Activated effector memory CD4-positive, alpha-beta T cell treated with anti-CD3 and anti-CD28 coated beads, Interleukin-2, amount 50 U/mL, for 16 hours (primary cell): ENCODE data around the gene UBAP1.
A peak's percentile ranks its signal among the peaks of the same experiment; 100 is the strongest.
"Not testable (repeated sequence)": the region's sequence is repeated elsewhere in the genome, so short reads cannot be mapped to it uniquely, and the experiment has no call there.

ENCODE experiments used
- DNase-seq: peaks from one replicate; pipeline ENCODE4 v3.0.0-alpha.2; 2020

UBAP1 gene

DNA sequence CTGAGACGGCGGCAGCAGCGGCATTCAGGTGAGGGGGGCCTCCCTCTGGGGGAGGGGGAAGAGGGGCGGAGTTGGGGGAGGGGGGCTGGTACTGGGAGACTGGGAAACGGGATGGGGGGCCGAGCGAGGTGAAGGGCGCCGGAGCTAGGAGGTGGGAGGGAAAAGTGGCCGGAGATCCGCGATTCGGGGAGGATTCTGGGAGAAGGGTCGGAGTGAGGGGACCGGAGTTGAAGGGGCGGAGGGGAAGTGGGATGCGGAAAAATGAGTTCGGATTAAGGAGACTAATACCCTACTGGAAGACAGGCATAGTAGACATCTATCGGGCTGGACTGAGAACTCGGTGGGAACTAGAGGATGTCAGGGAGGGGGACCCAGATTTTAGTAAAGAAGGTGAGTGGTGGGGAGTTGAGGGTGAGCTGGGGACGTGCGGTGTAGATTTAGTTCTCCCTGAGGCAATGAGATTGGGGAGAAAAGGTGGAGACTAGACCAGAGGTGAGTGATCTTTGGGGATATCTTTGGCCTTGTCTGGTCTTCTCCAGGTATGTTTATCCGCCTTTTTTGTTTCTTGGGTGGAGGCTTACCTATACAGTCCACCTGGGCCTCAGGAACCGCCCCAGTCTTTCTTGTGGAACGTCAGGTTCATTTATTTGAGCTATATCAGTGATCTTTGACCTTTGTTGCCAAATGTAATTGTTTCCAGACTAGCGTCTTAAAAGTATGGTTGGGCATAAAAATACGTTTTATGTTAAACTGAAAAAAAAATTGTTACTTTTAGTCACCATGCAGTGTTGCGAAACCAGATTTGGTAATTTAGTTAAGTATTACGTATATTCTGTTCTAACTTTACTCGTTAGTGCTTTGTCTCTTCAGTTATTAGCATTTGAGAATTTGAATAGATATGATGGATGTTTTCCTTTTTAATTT is 632 bp downstream of the UBAP1 start:
- DNase-seq = no peak

GRCh38 chr9:34185778-34186551 is 7.1 kb downstream of the UBAP1 start:
- DNase-seq = no peak

DNA sequence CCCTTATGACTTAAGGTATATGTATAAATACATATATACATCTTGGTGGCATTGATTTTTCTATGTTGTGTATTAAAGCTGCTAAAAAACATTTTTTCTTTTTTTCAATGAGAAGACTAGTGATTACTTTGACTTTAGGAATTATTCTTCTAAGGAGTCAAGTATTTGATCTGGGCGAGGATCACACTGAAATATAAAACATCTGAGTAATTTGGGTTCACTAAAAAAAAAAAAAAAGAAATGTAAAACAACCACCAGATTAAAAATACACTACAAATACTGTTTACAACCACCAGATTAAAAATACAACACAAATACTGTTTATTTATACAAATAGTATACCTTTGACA is 9.0 kb downstream of the UBAP1 start:
- no peak for DNase-seq

DNA sequence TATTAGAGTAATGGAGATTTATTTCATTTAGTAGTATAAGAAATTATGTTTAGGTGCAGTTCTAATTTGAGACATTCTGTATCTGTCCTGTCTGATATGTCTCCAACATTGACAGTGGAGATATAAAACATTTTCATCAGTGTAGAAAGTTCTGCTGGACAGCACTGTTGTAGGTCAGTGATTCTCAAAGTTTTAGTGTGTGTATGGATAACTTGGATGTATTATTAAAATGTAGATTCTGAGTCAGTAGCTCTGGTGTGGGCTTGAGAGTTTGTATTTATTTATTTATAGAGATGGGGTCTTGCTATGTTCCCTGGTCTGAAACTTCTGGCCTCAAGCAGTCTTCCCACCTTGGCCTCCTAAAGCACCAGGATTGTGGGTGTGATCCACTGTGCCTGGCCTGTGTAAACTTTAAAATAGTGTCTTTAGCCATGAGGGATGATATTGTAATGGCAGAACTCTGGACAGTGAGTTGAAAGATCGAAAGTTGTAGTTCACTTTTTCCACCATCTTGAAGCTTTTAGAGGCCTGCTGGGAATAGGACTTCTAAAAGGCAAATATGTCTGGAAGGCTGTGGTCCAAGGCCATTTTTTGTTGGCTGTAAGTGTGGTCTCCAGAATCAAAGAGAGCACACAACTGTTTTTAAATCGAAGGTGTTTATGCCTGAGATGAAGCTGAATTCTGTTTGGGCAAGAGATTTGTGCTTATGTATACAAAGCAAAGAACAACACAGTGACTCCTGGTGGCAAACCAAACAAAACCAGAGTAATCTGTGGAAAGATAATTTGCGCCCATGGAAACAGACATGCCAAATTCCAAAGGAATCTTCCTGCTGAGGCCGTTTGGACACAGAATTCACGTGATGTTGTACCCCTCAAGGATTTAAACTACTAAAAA is 12.4 kb downstream of the UBAP1 start:
- DNase-seq = no peak

DNA sequence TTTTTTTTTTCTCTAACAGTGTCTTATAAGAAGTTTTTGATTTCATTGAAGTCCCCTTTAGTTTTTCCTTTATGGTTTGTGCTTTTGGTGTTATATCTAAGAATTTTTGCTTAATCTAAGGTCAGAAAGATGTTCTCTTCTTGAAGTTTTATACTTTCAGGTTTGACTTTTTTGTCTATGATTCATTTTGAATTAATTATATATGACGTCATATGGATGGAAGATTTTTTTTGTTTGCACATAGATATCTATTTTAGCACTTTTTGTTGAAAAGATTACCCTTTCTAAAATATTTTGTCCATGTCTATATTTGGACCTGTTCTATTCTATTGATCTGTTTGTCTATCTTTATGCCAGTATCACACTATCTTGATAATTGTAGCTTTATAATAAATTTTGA is 16.3 kb downstream of the UBAP1 start:
- DNase-seq = no peak

GRCh38 chr9:34197286-34197685 is 18.4 kb downstream of the UBAP1 start:
- not testable (repeated sequence) for DNase-seq

DNA sequence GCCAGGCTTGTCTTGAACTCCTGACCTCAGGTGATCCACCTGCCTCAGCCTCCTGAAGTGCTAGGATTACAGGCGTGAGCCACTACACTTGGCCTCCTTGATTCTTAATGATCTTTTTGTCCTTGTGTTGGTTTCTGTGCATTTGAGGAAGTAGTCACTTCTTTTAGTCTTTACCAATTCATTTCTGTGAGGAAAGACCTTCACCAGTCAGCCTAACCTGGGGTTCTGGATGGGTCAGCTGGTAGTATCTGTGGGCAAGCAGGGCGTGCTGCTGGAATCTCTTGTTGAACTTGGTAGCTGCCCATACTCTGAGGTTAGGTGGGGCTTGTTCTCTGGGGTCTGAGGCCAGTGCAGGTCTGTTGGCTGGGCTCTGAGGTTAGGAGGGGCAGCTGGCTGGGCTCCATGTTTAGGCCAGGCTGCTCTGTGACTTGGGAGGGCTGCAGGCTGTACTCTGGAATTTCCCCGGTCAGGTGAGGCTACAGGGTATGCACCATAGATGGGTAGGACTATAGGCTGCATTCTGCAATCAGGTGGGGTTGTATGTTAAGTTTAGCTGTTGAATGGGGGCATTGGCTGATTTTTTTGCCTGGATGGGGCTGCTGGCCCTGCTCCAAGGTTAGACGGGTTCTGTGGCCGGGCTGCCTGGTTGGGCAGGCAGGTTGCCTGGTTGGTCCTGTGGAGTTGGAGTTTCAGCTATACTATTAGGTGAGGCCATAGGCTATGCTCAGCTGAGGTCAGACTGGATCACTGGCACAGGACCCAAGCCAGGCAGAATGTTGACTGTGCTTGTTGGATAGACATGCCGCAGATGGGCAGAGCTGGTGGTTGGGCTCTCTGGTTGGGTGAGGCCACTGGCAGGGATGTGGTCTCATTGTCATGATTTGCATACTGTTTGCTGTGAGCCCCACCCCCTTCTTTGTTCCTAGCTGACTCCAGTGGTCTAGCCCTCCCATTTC is 19.2 kb downstream of the UBAP1 start:
- peak; percentile 28 for DNase-seq

GRCh38 chr9:34200092-34200491 is 21.2 kb downstream of the UBAP1 start:
- no peak for DNase-seq

DNA sequence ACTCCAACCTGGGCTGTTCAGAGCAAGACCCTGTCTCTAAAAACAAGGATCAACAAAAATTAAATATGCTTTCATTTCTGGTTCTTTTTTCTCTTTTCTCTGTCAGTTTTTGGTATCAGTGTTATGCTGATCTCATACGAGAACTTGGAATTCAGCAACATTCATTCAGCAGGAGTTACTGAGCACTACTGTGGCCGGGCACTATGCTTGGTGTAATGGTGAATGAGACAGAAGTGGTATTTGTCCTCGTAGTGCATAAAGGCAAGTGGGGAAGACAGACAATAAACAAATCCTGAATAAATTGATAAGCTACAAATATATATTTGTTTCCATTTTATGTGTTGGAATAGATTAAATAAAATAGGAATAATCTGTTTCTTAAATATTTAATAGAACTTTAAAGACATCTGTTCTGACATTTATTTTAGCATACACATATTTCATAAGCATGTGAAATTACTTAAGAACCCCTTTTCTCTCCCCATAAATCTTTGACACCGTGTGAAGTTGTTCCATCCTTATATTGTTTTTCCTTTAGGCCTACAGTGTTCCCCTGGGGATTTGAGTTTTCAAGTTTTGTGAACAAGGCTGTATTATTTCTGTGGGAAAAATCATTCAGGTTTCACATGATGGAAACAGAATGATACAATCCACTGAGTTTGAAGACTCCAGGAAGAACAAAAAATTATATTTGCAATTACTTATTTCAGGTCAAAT is 24.6 kb downstream of the UBAP1 start:
- no peak for DNase-seq

DNA sequence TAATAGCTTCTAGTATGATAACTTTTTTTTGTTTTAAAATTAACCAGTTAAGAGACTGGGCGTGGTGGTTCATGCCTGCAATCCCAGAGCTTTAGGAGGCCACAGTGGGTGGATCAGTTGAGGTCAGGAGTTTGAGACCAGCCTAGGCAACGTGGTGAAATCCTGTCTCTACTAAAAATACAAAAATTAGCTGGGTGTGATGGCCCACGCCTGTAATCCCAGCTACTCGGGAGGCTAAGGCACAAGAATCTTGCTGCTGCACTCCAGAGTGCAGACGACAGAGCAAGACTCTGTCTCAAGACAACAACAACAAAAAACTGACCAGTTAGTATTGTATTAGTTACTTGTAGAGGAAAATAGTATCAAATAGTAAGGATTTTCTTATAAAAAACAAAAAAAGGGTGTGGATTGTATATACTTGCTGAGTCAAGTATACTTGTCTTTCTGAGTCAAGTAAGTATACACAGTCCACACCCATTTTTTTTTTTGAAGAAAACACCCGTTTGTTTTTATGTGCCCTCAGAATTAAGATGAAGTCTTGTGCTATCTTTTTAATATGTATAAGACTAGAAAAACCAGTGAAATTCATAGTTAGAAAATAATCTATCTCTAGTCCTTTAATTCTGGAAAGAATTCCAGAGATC is 25.3 kb downstream of the UBAP1 start:
- no peak for DNase-seq

DNA sequence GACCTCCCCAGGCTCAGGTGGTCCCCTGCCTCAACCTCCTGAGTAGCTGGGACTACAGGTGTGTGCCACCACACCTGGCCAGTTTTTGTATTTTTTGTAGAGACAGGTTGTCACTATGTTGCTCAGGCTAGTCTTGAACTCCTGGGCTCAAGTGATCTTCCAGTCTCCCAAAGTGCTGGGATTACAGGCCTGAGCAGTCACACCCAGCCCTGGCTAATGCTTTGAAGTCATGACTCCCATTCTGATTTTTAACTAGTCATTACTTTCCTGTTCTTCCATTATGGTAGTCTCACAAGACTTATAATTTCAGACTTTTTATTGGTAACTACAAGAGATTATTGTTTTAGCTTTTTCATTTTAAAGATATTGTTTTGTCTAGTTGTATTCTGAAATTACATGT is 26.3 kb downstream of the UBAP1 start:
- no peak for DNase-seq

DNA sequence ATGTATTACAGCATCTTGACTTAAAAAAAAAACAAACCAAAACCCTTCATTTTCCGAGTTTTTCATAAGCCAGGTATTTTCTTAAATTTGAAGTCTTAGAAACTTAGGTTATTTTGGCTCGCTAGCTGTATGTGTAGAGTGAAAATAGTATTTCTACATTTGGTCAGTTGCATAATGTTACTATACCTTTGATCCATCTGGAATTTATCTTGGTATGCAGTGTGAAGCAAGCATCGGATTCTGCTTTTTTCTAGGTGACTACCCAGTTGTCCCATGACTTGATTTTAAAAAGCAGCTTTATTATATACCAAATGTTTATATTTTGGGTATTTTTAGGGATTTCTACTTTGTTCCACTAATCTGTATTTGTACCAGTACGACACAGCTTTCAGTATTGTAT is 27.7 kb downstream of the UBAP1 start:
- DNase-seq = no peak

- no peak for DNase-seq
Observed at GRCh38 chr9:34211395-34211794, 32.6 kb downstream of the UBAP1 start.

DNA sequence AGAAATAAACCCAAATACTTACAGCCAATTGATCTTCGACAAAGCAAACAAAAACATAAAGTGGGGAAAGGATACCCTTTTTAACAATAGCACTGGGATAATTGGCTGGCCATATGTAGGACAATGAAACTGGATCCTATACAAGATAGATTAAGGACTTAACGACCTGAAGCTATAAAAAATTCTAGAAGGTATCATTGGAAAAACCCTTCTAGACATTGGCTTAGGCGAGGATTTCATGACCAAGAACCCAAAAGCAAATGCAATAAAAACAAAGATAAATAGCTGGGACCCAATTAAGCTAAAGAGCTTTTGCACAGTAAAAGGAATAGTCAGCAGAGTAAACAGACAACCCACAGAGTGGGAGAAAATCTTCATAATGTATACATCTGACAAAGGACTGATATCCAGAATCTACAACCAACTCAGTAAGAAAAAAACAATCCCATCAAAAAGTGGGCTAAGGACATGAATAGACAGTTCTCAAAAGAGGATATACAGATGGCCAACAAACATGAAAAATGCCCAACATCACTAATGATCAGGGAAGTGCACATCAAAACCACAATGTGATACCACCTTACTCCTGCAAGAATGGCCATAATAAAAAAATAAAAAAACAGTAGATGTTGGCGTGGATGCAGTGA is 35.6 kb downstream of the UBAP1 start:
- not testable (repeated sequence) for DNase-seq

DNA sequence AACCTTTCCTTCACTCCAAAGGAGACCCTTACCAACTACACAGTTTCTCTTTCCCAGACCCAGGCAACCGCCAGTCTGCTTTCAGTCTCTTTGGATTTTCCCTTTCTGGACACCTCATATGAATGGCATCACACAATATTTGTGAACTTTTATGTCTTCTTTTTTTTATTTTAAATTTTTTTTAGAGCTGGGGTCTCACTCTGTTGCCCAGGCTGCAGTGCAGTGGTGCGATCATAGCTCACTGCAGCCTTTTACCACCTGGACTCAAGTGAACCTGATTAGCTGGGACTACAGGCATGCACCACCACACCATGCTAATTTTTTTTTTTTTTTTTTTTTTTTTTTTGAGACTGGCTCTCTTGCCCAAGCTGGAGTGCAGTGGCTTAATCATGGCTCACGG is 37.5 kb downstream of the UBAP1 start:
- DNase-seq = no peak

GRCh38 chr9:34217015-34217414 is 38.2 kb downstream of the UBAP1 start:
- not testable (repeated sequence) for DNase-seq

DNA sequence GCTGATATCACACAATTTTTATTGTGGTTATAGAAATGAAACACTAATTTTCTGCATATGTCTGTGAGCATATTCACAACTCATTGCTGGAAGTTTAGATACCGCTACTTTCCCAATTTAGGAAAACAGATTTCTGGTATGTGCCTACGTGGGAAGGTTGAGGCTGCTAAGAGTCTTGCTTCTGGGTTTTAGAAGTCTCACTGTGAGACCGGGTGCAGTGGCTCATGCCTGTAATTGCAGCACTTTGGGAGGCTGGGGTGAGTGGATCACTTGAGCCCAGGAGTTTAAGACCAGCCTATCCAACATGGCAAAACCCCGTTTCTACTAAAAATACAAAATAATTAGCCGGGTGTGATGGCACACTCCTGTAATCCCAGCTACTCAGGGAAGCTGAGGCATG is 39.6 kb downstream of the UBAP1 start:
- no peak for DNase-seq

- DNase-seq = no peak
Observed at GRCh38 chr9:34219421-34219820, 40.6 kb downstream of the UBAP1 start.

DNA sequence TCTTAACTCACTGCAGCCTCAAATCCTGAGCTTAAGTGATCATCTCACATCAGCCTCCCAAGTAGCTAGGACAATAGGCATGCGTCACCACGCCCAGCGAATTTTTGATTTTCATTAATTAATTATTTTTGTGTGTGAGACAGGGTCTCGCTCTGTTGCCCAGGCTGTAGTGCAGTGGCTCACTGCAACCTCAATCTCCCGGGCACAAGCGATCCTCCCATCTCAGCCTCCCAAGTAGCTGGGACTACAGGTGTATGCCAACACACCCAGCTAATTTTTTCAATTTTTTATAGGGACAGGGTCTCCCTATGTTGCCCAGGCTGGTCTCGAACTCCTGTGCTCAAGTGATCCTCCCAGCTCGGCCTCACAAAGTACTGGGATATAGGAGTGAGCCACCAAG is 41.4 kb downstream of the UBAP1 start:
- no peak for DNase-seq

- DNase-seq = no peak
Observed at GRCh38 chr9:34224349-34224748, 45.5 kb downstream of the UBAP1 start.
